NOMO-1 treated with DMSO at 0.1 percent for 48 hours (cell line): ENCODE data around the gene HAUS7.

Source experiments
- DNase-seq: peaks from one replicate; lab custom pipeline; 2025; ENCODE audit not compliant: unreplicated experiment; lab: John Stamatoyannopoulos, UW

The HAUS7 gene

GRCh38 chrX:153457136-153457825 lies 13.1 kb downstream of the HAUS7 start:
- no peak for DNase-seq

- no peak for DNase-seq
Observed at GRCh38 chrX:153456704-153457103, 13.7 kb downstream of the HAUS7 start.

GRCh38 chrX:153456161-153456560 lies 14.2 kb downstream of the HAUS7 start:
- no peak for DNase-seq

- DNase-seq, result no peak
Observed at GRCh38 chrX:153455571-153455970, 14.8 kb downstream of the HAUS7 start.

GRCh38 chrX:153454901-153455550 lies 15.3 kb downstream of the HAUS7 start:
- DNase-seq, result no peak

- DNase-seq, result no peak
Observed at GRCh38 chrX:153450949-153451277, 19.5 kb downstream of the HAUS7 start.

- no peak for DNase-seq
Observed at GRCh38 chrX:153450114-153450948, 20.0 kb downstream of the HAUS7 start.

GRCh38 chrX:153449368-153450113 lies 20.8 kb downstream of the HAUS7 start:
- DNase-seq, result no peak

GRCh38 chrX:153448556-153449367 lies 21.6 kb downstream of the HAUS7 start:
- no peak for DNase-seq

- no peak for DNase-seq
Observed at GRCh38 chrX:153447581-153447960, 22.8 kb downstream of the HAUS7 start.

- DNase-seq, result no peak
Observed at GRCh38 chrX:153446950-153447580, 23.3 kb downstream of the HAUS7 start.

- no peak for DNase-seq
Observed at GRCh38 chrX:153446636-153446936, 23.8 kb downstream of the HAUS7 start.

GRCh38 chrX:153445856-153446635 lies 24.3 kb downstream of the HAUS7 start, which contains the start of gene TREX2:
Gene TREX2 (minus strand): TSS chrX:153446056. CDS start chrX:153445430, 626 bp downstream.
- no peak for DNase-seq

- no peak for DNase-seq
Observed at GRCh38 chrX:153445106-153445855, 25.1 kb downstream of the HAUS7 start.

GRCh38 chrX:153444333-153445011 lies 25.9 kb downstream of the HAUS7 start:
- DNase-seq, result no peak

- no peak for DNase-seq
Observed at GRCh38 chrX:153443476-153444332, 26.7 kb downstream of the HAUS7 start.

GRCh38 chrX:153442463-153442862 lies 27.9 kb downstream of the HAUS7 start:
- DNase-seq, result no peak
